ENCODE measurements around the gene SLCO3A1. TPM values are rescaled to one million over a fixed set of nuclear protein-coding genes. Genes with fewer than 3 reads are reported as not detected.

SLCO3A1 gene
- total RNA-seq, 1 donor from 2014 or later, result 10.6 TPM

- no peak for DNase-seq
Measured at GRCh38 chr15:92073044-92073785, 219.7 kb downstream of the SLCO3A1 start.

- DNase-seq, result no peak
Measured at GRCh38 chr15:92074101-92074500, 220.6 kb downstream of the SLCO3A1 start.

- DNase-seq, result no peak
Measured at GRCh38 chr15:92074646-92075045, 221.1 kb downstream of the SLCO3A1 start.

- no peak for DNase-seq
Measured at GRCh38 chr15:92075764-92076163, 222.3 kb downstream of the SLCO3A1 start.

GRCh38 chr15:92076541-92076940 lies 223.0 kb downstream of the SLCO3A1 start:
- no peak for DNase-seq

- DNase-seq, result peak; percentile 44
Measured at GRCh38 chr15:92077353-92078085, 224.0 kb downstream of the SLCO3A1 start.

GRCh38 chr15:92078270-92078669 lies 224.8 kb downstream of the SLCO3A1 start:
- no peak for DNase-seq

- no peak for DNase-seq
Measured at GRCh38 chr15:92079047-92079446, 225.5 kb downstream of the SLCO3A1 start.

- DNase-seq, result no peak
Measured at GRCh38 chr15:92079647-92080255, 226.2 kb downstream of the SLCO3A1 start.

- peak; percentile 75 for DNase-seq
Measured at GRCh38 chr15:92082006-92082843, 228.7 kb downstream of the SLCO3A1 start.

- no peak for DNase-seq
Measured at GRCh38 chr15:92083190-92083589, 229.7 kb downstream of the SLCO3A1 start.

GRCh38 chr15:92087211-92087610 lies 233.7 kb downstream of the SLCO3A1 start:
- no peak for DNase-seq

- no peak for DNase-seq
Measured at GRCh38 chr15:92091155-92091734, 237.7 kb downstream of the SLCO3A1 start.

- no peak for DNase-seq
Measured at GRCh38 chr15:92092289-92093105, 239.0 kb downstream of the SLCO3A1 start.

- no peak for DNase-seq
Measured at GRCh38 chr15:92095693-92096092, 242.2 kb downstream of the SLCO3A1 start.

GRCh38 chr15:92097474-92098178 lies 244.1 kb downstream of the SLCO3A1 start:
- peak; percentile 51 for DNase-seq

GRCh38 chr15:92098869-92099268 lies 245.4 kb downstream of the SLCO3A1 start:
- DNase-seq, result no peak

- no peak for DNase-seq
Measured at GRCh38 chr15:92100301-92100700, 246.8 kb downstream of the SLCO3A1 start.

GRCh38 chr15:92100751-92101150 lies 247.2 kb downstream of the SLCO3A1 start:
- no peak for DNase-seq

- no peak for DNase-seq
Measured at GRCh38 chr15:92101708-92102394, 248.3 kb downstream of the SLCO3A1 start.

All from skin of body (tissue), 2 donors.